Stimulated activated CD8-positive, alpha-beta memory T cell treated with anti-CD3 and anti-CD28 coated beads, Interleukin-15, amount 100 ng/mL, for 4 hours (primary cell): Measurements from ENCODE around the gene ARF1.

Source experiments
- DNase-seq, 2 donors: peaks; one replicate each; pipeline ENCODE4 v3.0.0-alpha.2; 2020; ENCODE audit warnings: low read depth in 2 of 2

Gene ARF1

GRCh38 chr1:228070851-228071250, 11.7 kb upstream of the ARF1 start:
- no peak for DNase-seq

GRCh38 chr1:228071839-228072657, 10.5 kb upstream of the ARF1 start:
- no peak for DNase-seq

GRCh38 chr1:228072658-228073043, 9.9 kb upstream of the ARF1 start:
- DNase-seq = no peak

- no peak for DNase-seq
Measured at GRCh38 chr1:228073061-228073856, 9.2 kb upstream of the ARF1 start.

GRCh38 chr1:228073857-228074545, 8.5 kb upstream of the ARF1 start:
- no peak for DNase-seq

- no peak for DNase-seq
Measured at GRCh38 chr1:228074954-228075730, 7.4 kb upstream of the ARF1 start.

- DNase-seq = no peak
Measured at GRCh38 chr1:228075801-228076271, 6.7 kb upstream of the ARF1 start.

GRCh38 chr1:228076796-228077430, 5.6 kb upstream of the ARF1 start:
- no peak for DNase-seq

GRCh38 chr1:228077565-228078330, 4.8 kb upstream of the ARF1 start:
- no peak for DNase-seq

- no peak for DNase-seq
Measured at GRCh38 chr1:228079013-228079412, 3.5 kb upstream of the ARF1 start.

- no peak for DNase-seq
Measured at GRCh38 chr1:228079601-228080263, 2.8 kb upstream of the ARF1 start.

- DNase-seq = no peak
Measured at GRCh38 chr1:228081144-228081543, 1.4 kb upstream of the ARF1 start.

GRCh38 chr1:228081578-228082213, 812 bp upstream of the ARF1 start:
- no peak for DNase-seq

GRCh38 chr1:228082918-228083870, 686 bp downstream of the ARF1 start:
- no peak for DNase-seq

- no peak for DNase-seq
Measured at GRCh38 chr1:228083871-228084278, 1.4 kb downstream of the ARF1 start.

- no peak for DNase-seq
Measured at GRCh38 chr1:228084325-228084724, 1.8 kb downstream of the ARF1 start.

GRCh38 chr1:228084797-228085196, 2.3 kb downstream of the ARF1 start:
- DNase-seq = no peak
